HG02852 (cell line): ENCODE measurements around the gene AURKAIP1.
A peak's percentile ranks its signal among the peaks of the same experiment; 100 is the strongest.

Experiments used
- ATAC-seq: cut with Tn5 transposase; IDR thresholded peaks from one replicate; pipeline ENCODE4 v1.9.1; 2021; ENCODE audit warnings: mild to moderate bottlenecking, moderate library complexity; ENCODE audit not compliant: unreplicated experiment

Gene AURKAIP1

DNA sequence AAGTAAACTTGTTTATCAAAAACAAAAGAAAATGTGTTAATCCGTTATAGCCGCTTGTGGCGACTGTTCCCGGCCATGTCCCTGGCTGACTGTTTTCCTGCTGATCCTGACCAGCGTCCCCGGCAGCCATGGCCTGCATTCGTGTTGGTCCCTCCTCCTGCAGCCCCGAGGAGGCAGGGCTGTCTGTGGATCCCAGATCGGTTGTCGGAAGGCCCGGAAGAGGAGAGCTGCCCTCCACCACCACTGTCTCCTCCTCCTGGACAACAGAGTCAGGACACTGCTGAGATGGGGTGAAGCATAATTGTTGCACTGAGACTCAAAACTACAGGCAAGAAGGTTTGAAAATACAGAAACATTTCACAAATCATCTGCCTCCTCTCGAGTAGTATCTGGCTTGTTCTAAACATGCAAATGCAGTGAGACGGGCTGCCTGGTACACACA lies 13.0 kb downstream of the AURKAIP1 start:
- ATAC-seq = no peak

DNA sequence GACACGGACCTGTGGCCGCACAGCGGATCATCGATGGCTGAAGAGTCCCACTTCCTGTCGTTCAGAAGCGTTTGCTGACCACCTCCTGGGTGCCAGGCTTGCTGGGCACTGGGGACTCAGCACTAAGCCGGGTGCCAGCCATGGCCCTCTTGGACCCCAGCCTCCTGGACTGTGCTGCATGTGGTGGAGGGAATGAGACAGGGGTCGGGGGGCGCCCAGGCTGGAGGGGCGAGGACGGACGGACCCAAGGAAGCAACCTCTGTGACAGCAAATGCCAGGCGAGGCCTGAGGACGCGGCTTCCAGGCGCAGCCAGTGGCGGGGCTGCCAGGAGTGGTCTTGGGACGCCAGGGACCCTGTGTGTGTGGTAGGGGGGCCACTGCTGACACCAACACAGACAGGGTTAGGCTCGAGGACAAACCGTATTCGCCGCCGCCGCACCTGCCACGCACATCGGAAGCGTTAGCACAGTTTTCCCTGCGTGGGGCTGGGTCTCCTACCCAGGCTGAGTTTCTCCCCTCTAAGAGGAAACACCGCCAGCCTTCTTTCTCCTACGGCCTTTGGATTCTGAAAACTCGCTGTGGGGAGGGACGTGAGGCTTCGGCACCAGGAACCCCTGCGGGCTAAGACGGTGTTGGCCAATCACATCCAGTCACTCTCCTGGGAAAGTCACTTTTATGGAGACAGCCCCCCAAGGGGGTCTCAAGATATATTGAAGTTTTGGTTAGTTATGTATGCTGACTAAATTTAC lies 13.6 kb downstream of the AURKAIP1 start:
- ATAC-seq = no peak

DNA sequence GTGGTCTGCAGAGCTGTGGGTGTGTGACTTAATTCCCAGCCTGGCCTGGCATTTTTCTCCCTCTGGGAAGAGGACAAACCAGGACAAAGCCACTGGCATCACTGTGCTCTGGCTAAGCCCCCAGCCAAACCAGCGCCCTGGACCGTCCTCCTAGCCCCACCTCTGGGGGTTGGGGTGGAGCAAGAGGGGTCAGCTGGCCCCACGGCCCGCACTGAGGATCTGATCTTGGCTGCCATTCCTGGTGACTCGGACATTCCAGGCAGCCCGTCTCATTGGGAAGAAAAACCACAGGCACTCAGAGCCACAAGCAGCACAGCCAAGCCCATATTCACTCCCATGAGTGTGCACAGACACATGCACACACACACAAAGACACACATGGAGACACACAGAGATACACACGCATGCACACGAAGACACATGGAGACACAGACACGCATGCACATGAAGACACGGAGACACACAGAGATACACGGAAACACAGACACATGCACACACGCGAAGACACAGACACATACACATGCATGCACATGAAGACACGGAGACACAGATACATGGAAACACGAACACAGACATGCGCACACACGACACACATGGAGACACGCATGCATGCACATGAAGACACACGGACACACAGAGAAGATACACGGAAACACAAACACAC lies 14.4 kb downstream of the AURKAIP1 start:
- no peak for ATAC-seq

- ATAC-seq = no peak
Measured at GRCh38 chr1:1359664-1360468, 15.1 kb downstream of the AURKAIP1 start.

DNA sequence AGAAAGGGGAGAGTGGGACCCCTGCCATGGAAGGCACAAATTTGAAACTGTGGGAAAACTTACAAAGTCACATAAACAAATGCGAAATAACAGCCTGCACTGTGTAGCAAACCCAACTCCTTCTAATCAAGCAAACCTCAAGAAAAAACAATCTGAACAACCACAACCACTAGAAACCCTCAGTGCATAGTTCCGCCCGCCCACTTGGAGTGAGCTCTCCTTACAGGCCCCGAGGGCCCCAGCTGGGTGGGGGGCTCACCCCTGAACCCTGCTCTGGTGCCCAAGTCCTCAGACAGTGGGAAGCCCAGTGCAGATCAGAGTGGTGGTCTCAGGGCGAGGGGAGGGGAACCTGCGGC lies 15.7 kb downstream of the AURKAIP1 start:
- ATAC-seq = no peak

- ATAC-seq = no peak
Measured at GRCh38 chr1:1358433-1359271, 16.4 kb downstream of the AURKAIP1 start, which contains the start of gene MXRA8. MXRA8 (minus strand) TSS chr1:1358555; CDS start chr1:1358504, 51 bp downstream.

GRCh38 chr1:1357871-1358432 lies 17.1 kb downstream of the AURKAIP1 start:
- no peak for ATAC-seq

DNA sequence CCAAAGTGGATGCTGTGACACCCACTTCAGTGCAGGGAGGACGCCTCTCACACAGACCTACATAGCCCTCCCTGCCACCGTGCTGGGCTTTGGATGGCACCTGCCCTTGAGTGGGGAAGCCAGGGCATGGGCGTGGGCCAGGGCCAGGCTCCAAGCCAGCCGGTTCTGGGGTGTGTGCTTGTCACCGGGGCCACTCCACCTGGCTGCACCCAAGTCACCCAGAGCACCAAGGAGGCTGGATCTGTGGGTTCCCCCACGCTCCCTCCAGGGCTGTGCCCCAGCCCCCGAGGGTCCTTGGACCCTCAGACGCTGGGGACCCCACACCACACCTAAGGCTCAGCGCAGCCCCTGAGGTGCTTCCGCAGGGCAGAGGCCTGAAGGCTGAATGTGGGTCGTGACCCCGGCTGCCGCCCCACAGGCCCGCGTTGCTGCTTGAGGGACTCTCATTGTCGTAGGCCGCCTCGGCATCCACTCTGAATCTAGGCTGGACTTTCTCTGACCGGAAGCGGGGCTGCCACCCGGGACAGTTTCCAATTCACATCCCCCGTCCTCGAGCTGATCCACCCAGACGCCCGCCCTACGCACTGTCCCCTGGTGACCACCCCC lies 18.1 kb downstream of the AURKAIP1 start:
- no peak for ATAC-seq

GRCh38 chr1:1356166-1356795 lies 18.7 kb downstream of the AURKAIP1 start:
- ATAC-seq = no peak

DNA sequence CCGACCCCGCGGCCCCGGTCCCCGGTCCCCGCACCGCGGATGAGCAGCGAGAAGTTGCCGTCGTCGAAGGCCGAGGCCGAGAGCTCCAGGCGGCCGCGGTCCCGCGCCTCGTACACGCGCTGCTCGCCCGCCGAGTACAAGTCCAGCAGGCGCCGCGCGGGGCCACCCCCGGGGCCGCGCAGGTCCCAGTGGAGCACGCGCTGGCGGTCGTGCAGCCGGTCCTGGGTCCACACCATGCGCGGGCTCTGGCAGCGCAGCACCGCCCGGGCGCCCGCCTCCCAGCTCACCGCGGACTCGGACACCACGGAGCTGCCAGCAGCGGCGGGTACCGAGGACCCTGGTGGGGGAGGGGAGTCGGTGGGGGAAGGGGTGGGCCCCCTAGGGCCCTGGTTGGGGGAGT lies 19.6 kb downstream of the AURKAIP1 start:
- no peak for ATAC-seq

GRCh38 chr1:1354271-1355247 lies 20.4 kb downstream of the AURKAIP1 start:
- ATAC-seq = no peak

GRCh38 chr1:1353389-1354151 lies 21.4 kb downstream of the AURKAIP1 start:
- ATAC-seq = no peak

GRCh38 chr1:1352786-1353388 lies 22.1 kb downstream of the AURKAIP1 start:
- no peak for ATAC-seq

GRCh38 chr1:1351511-1352427 lies 23.2 kb downstream of the AURKAIP1 start:
- ATAC-seq = no peak

GRCh38 chr1:1349256-1350012 lies 25.6 kb downstream of the AURKAIP1 start, which contains the start of gene DVL1:
DVL1 (minus strand) TSS chr1:1349418; CDS start chr1:1349065, 353 bp downstream.
- ATAC-seq = peak; percentile 50
